ENCODE results near the gene KCNT1.
"Not testable (repeated sequence)": the region's sequence is repeated elsewhere in the genome, so short reads cannot be mapped to it uniquely, and the experiment has no call there.

KCNT1 gene

GRCh38 chr9:135701959-135702721, at the start of gene KCNT1:
Gene KCNT1, plus strand, starts transcription at chr9:135702185. Its CDS starts 74 bp downstream, at chr9:135702259.
- DNase-seq (ENCODE audit: low spot score): no peak

- DNase-seq (ENCODE audit: low spot score): no peak
Measured at GRCh38 chr9:135655317-135655716, 46.7 kb upstream of the KCNT1 start.

GRCh38 chr9:135657416-135657815, 44.6 kb upstream of the KCNT1 start:
- no peak for DNase-seq (ENCODE audit: low spot score)

- no peak for DNase-seq (ENCODE audit: low spot score)
Measured at GRCh38 chr9:135659252-135659651, 42.7 kb upstream of the KCNT1 start.

- DNase-seq (ENCODE audit: low spot score): no peak
Measured at GRCh38 chr9:135660407-135660806, 41.6 kb upstream of the KCNT1 start.

GRCh38 chr9:135661816-135662560, 40.0 kb upstream of the KCNT1 start:
- no peak for DNase-seq (ENCODE audit: low spot score)

- DNase-seq (ENCODE audit: low spot score): peak; percentile 61
Measured at GRCh38 chr9:135662758-135663450, 39.1 kb upstream of the KCNT1 start, which contains the start of gene LCN9. Gene LCN9, plus strand, starts transcription at chr9:135663309. Its CDS starts 13 bp downstream, at chr9:135663322.

GRCh38 chr9:135663451-135663770, 38.6 kb upstream of the KCNT1 start:
- no peak for DNase-seq (ENCODE audit: low spot score)

- DNase-seq (ENCODE audit: low spot score): no peak
Measured at GRCh38 chr9:135663857-135664256, 38.1 kb upstream of the KCNT1 start.

- no peak for DNase-seq (ENCODE audit: low spot score)
Measured at GRCh38 chr9:135664266-135664665, 37.7 kb upstream of the KCNT1 start.

- DNase-seq (ENCODE audit: low spot score): no peak
Measured at GRCh38 chr9:135664801-135665794, 36.9 kb upstream of the KCNT1 start.

GRCh38 chr9:135665795-135666189, 36.2 kb upstream of the KCNT1 start:
- DNase-seq (ENCODE audit: low spot score): no peak

GRCh38 chr9:135666534-135667462, 35.2 kb upstream of the KCNT1 start:
- DNase-seq (ENCODE audit: low spot score): no peak

GRCh38 chr9:135667463-135668001, 34.5 kb upstream of the KCNT1 start:
- DNase-seq (ENCODE audit: low spot score): no peak

- DNase-seq (ENCODE audit: low spot score): not testable (repeated sequence)
Measured at GRCh38 chr9:135669018-135669417, 33.0 kb upstream of the KCNT1 start.

- DNase-seq (ENCODE audit: low spot score): no peak
Measured at GRCh38 chr9:135669616-135670285, 32.2 kb upstream of the KCNT1 start.

- no peak for DNase-seq (ENCODE audit: low spot score)
Measured at GRCh38 chr9:135670721-135671590, 31.0 kb upstream of the KCNT1 start.

GRCh38 chr9:135671591-135672041, 30.4 kb upstream of the KCNT1 start:
- DNase-seq (ENCODE audit: low spot score): no peak
